HG03064 (cell line): ENCODE results near the gene SESN3.
"Not testable (repeated sequence)": the region's sequence is repeated elsewhere in the genome, so short reads cannot be mapped to it uniquely, and the experiment has no call there.

Experiments
- ATAC-seq: cut with Tn5 transposase; IDR thresholded peaks from one replicate; pipeline ENCODE4 v1.9.1; 2021; ENCODE audit warnings: low read depth; ENCODE audit not compliant: unreplicated experiment

SESN3 gene

GRCh38 chr11:95228081-95228749 is 2.8 kb downstream of the SESN3 start:
- no peak for ATAC-seq

DNA sequence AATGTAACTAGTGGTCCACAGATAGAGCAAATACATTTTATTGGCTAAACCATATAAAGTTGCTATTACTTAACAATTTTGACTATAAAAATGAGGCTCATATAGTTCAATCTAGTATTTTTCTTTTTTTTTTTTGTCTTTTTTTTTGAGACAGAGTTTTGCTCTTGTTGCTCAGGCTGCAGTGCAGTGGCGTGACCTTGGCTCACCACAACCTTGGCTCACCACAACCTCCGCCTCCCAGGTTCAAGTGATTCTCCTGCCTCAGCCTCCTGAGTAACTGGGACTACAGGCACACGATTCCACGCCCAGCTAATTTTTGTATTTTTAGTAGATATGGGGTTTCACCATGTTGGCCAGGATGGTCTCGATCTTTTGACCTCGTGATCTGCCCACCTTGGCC is 3.9 kb downstream of the SESN3 start:
- ATAC-seq, result not testable (repeated sequence)

DNA sequence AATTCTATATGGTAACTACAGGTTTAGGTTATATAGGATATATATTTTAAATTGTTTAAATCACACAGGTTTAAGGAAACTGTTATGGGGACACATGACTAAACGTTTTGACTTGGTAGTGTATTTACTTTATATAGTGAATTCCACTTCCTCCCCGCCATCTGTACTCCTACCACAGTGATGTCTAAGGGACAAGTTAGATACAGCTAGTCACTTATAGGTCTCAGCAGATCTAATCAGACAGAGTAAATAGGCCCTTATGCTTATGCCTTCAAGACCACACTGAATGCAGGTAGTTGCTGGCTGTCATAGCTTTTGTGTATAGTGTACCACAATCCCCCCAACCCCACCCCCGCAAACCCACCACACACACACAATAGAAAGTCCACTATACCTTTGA is 8.2 kb downstream of the SESN3 start:
- ATAC-seq, result no peak

DNA sequence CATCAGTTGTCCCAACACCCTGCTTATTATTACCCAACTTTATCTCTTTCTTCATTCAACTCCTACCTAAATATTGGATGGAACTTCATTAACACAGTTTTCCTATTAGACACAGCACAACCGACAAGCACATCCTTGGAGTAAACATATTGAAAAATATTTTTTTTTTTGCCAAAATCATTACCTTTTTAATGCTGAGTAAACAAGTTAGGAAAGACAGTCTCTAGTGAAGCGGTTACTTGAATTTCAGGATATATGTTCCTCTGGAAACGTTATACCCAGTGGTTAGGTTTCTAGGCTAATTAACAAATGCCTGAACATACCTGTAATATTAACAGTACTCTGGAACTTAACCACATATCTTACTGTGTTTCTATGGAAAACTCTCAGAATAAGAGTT is 11.4 kb downstream of the SESN3 start:
- no peak for ATAC-seq

- no peak for ATAC-seq
Observed at GRCh38 chr11:95218149-95218548, 12.9 kb downstream of the SESN3 start.

DNA sequence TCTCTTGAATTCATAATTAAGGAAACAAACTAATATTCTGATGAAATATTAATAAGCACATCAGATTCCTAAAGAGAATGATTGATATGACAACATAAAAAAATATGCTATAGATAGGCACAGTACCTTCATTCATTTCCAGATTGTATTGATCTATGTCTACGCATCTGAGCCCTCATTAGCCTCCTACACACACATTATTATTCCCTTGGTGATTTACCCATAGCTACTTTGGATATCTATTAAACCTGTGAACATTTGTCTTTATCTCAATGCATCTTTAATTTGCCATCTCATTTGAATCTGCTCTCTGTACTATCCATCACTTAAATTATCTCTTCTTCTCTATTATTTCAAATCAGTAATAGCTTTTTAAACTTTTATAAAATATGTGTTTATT is 18.4 kb downstream of the SESN3 start:
- ATAC-seq, result no peak

GRCh38 chr11:95209535-95209934 is 21.5 kb downstream of the SESN3 start:
- ATAC-seq, result not testable (repeated sequence)

DNA sequence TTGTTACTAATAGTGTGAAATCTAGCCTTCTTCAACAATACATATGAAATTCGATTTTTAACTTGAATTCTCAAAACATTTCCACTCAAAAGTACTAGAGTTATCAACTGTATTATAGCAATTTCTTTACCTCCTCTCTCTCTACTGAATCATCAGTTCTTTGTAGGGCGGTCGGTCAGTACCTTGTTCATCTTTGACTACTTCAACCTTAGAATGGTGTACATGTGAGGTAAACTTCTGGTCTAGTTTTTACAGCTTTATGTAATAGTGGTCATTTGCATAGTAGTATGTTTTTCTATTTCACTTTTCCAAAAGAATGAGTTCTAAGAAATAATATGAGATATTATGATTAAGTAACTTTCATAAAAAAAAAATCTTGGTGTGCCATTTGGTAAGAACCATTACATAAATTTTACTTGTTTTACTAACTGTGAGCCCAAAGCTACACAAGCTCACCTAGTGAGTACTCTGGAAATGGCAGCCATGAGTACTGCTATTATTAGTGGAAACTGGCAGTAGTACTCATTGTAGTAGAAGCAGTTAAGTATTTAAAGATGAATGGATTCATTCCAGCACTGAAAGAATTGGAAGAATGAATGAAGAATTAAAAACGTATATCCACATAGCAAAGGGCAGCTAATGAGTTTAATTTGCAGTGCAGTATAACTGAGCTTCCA is 30.1 kb downstream of the SESN3 start:
- no peak for ATAC-seq

DNA sequence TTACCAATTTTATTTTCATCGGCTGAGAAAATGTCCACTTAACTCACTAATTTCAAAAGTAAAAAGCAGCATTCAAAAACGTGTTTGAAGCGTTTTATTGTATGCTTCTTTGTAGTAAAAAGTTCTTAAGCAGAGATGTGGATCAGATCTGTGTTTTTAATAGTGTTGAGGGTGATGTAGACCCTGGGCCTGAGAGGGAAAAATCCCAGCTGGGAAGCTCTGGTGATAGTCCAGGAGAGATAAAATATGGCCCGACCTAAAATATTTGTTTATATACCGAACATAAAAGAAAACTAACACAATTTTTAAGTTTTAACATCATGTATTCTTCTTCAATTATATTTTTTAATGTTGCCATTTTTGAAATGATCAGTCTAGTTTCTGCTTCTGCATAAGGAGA is 35.2 kb downstream of the SESN3 start:
- no peak for ATAC-seq

- no peak for ATAC-seq
Observed at GRCh38 chr11:95193541-95193940, 37.5 kb downstream of the SESN3 start.

DNA sequence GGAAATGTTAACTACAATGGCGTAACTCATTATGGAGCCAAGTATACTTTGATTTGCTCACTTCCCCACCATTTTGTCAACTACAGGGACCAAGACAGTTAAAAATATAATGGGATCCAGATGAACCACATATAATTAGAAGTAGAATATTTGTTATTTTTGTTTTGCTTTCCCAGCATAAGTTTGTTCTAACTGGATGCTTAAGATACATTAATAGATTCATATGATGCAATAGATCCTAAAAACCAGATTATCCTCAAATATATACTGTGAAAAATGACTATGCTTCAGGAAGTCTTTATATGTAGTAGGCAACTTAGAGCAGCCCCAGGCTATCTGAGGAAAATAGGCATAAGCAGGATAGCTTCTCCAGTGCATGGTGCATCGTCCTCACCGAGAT is 38.3 kb downstream of the SESN3 start:
- no peak for ATAC-seq

DNA sequence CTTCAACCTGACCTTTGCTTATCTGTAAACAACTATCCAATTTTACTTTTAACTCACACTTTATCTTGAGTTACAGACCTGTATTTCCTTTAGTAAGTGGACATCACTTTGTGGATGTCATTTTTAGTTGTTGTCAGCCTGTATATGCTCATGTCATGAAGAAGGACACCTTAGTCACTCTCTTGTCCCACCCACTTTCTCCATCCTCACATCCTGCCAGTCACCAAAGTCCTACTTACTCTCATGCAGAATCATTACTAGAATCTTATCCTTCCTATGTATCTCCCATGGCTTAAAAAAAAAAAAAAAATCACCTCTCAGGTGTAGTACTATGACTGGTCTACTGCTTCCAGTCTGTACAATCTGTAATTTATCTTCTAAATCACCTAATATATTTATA is 43.3 kb downstream of the SESN3 start:
- ATAC-seq, result no peak

DNA sequence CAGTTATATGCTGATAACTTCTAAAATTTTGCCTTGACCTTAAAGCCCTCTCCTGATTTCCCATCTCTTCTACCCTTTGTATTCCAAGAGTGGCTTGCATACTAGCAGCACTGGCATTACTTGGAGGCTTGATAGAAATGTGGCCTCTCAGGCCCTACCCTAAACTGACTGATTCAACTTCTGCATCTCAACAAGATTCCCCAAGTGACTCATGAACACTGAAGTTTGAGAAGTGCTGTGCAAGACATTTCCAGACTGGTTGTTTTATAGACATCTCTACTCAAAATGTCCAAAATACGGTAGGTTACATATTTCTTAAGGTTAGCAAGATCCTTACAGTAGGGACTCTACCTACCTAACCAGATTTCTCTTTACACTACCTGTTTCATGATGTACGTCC is 48.6 kb downstream of the SESN3 start:
- no peak for ATAC-seq

- ATAC-seq, result no peak
Observed at GRCh38 chr11:95175818-95176380, 55.1 kb downstream of the SESN3 start.

DNA sequence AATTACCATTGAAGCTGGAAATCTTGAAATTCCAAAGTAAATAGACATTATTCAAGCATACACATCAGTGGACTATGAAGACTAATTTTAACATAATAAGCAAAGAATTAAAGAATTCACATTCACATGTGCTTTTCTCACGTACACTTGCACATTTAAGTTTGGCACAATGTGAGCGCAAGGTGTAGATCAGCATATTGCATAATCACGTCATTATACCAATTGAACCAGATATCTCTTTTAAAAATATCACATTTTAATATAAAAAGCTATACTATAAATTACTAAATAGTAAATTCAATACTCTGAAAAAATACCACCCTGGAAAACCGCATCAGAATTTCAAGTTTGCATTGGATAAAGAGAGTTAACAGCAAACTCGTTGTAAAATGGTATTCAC is 60.7 kb downstream of the SESN3 start:
- ATAC-seq, result no peak

- no peak for ATAC-seq
Observed at GRCh38 chr11:95166781-95167180, 64.2 kb downstream of the SESN3 start.

- no peak for ATAC-seq
Observed at GRCh38 chr11:95165638-95166037, 65.4 kb downstream of the SESN3 start.

DNA sequence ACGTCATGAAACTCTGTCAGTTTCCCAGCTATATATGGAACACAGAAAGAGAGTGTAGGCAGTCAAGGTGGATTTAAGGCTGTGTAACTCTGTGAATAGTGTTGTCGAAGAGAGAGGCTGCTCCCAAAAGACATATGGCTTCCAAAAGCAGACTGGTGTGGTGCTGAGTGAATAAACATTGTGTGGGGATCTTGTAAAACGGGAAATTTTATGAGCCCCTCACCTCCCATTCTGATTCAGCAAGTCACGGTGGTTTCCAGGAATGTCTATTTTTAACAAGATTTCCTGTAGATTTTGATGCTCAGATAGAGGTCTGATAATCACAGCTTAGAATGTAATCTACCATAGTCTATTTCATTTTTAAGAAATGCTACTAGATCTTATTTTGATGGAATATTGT is 67.9 kb downstream of the SESN3 start:
- ATAC-seq, result no peak

- ATAC-seq, result no peak
Observed at GRCh38 chr11:95161248-95161647, 69.8 kb downstream of the SESN3 start.

GRCh38 chr11:95157824-95158223 is 73.2 kb downstream of the SESN3 start:
- ATAC-seq, result no peak

DNA sequence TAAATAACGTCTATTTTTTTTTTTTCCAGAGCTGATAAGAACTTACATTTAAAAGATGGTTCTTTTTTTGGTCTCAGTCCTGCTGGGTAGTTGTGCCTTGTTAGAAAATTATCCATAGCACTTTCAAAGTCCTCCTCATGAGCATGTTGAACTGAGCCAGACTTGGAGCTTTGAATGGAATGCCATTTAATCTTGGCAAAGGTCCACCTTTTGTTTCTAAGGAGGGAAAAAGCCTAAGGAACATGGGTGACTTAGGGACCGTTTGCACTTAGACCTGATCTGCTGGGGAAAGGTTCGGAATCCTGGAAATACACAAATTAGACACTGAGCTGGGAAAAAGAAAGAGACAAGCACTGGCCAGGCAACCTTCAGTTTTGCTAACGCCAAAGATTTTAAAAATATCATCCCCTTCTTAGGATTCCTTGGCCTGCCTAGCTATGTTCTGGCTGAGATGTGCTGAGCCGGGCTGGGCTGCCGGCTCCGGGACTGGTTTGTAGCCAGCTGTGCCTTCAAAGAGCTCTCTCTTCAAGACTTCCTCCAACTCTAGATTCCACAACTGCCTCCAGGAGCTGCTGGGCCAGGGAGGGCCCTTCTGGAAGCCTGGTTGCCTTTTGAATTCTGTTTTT is 74.0 kb downstream of the SESN3 start:
- no peak for ATAC-seq
